ENCODE measurements around the gene ETFA.

Gene ETFA

DNA sequence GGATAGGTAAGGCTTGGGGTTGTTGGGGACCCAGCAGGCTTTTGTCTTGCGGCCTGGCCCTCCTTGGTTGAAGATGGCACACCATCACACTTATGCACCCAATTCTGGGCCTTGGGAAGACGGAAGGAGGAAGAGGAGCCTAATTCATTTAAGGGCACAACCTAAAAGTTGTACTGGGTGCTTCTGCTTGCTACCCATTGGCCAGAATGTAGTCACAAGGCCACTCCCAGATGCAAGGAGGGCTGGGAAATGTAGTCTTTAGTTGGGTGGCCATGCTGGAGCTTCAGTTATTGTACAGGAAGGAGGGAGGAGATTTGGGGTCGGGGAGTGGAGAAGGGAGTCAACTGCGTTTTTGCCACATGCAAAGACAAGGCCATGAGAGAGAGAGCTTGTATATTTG, 142.3 kb downstream of the ETFA start:
- no peak for FAIRE-seq

DNA sequence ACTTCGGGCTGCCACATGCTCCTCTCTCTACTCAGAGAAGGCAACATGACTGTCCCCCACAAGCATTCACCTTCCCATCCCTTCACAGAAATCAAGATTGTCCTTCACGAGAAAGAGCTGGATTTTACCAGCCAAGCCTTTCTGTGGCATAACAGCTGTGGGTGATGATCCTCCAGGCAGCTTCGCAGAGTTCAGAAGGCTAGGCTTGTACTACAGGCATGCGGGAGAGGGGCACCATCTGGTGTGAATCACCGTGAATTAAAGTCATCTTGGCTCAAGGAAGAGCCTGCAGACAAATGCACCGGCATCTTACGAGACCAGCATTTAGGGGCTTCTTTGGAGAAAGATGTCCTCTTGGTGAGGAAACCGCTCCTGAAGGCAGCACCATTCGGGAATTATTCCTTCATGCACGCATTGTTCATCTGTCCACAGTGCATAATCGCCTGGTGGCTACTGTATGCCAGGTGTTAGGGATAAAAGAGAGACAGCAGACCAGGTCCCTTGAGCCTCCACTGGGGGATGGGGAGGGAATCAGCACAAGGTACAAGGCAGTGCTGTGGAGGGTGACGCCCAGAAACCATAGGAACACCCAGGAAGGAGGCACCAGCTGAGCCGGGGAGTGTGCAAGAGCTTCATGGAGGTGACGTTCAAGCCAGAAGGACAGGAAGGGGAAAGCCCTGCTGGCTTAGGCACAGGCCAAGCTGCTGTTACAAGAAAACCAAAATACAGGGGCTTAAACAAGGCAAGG, 142.9 kb downstream of the ETFA start:
- no peak for FAIRE-seq

DNA sequence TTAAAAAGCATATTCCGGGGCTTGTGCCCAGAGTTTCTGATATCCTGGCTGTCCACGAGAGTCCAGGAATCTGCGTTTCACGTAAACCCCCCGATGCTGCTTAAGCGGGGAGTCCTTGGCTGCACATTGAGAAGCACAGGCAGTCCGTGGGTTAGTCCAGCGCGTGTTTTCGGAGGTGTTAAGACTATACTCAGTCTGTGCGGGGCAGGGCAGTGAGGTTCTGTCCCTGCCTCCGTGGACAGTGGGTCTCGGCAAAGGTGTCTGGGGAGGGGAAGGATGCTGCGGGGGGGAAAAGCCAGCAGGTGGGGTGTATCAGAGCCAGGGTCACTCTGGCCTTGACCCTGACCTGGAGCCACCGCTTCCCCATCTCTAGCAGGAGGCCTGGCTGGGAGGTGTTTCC, 145.3 kb downstream of the ETFA start:
- no peak for FAIRE-seq
